ENCODE results near the gene PDE6G.
"Not testable (repeated sequence)": the region's sequence is repeated elsewhere in the genome, so short reads cannot be mapped to it uniquely, and the experiment has no call there.

PDE6G gene

GRCh38 chr17:81686614-81687013, 30.3 kb upstream of the PDE6G start:
- DNase-seq, result no peak

GRCh38 chr17:81685108-81685507, 28.8 kb upstream of the PDE6G start:
- no peak for DNase-seq

GRCh38 chr17:81684442-81684911, 28.1 kb upstream of the PDE6G start:
- no peak for DNase-seq

- peak; percentile 96 for DNase-seq
Measured at GRCh38 chr17:81683584-81684441, 27.5 kb upstream of the PDE6G start, which contains the start of the genes ARL16 and HGS. Gene ARL16 (minus strand): TSS chr17:81683797. CDS start chr17:81683753, 44 bp downstream. Gene HGS (plus strand): TSS chr17:81684011. CDS start chr17:81684067, 56 bp downstream.

- DNase-seq, result no peak
Measured at GRCh38 chr17:81683208-81683583, 26.9 kb upstream of the PDE6G start.

GRCh38 chr17:81682565-81683207, 26.3 kb upstream of the PDE6G start:
- no peak for DNase-seq

GRCh38 chr17:81681672-81682071, 25.3 kb upstream of the PDE6G start:
- peak; percentile 49 for DNase-seq

- DNase-seq, result no peak
Measured at GRCh38 chr17:81680150-81680549, 23.8 kb upstream of the PDE6G start.

GRCh38 chr17:81676906-81677305, 20.6 kb upstream of the PDE6G start:
- no peak for DNase-seq

- not testable (repeated sequence) for DNase-seq
Measured at GRCh38 chr17:81675515-81676221, 19.3 kb upstream of the PDE6G start.

- DNase-seq, result no peak
Measured at GRCh38 chr17:81673561-81674258, 17.4 kb upstream of the PDE6G start.

GRCh38 chr17:81672954-81673353, 16.6 kb upstream of the PDE6G start:
- DNase-seq, result no peak

- DNase-seq, result no peak
Measured at GRCh38 chr17:81672504-81672903, 16.2 kb upstream of the PDE6G start.

- no peak for DNase-seq
Measured at GRCh38 chr17:81667754-81668153, 11.4 kb upstream of the PDE6G start.

- DNase-seq, result peak; percentile 15
Measured at GRCh38 chr17:81666342-81667191, 10.2 kb upstream of the PDE6G start, which contains the start of the genes CCDC137 and OXLD1. Gene CCDC137 (plus strand): TSS chr17:81666737. CDS start chr17:81666767, 30 bp downstream. Gene OXLD1 (minus strand): TSS chr17:81666605. CDS start chr17:81666577, 28 bp downstream.

- no peak for DNase-seq
Measured at GRCh38 chr17:81666092-81666341, 9.7 kb upstream of the PDE6G start.

GRCh38 chr17:81665205-81666091, 9.1 kb upstream of the PDE6G start:
- no peak for DNase-seq

GRCh38 chr17:81664051-81664470, 7.7 kb upstream of the PDE6G start:
- DNase-seq, result no peak

GRCh38 chr17:81662002-81662401, 5.7 kb upstream of the PDE6G start:
- no peak for DNase-seq

GRCh38 chr17:81660441-81660840, 4.1 kb upstream of the PDE6G start:
- DNase-seq, result no peak

GRCh38 chr17:81659038-81659437, 2.7 kb upstream of the PDE6G start:
- no peak for DNase-seq

Measured in NCI-H1417 treated with DMSO at 0.1 percent for 48 hours (cell line).